ENCODE data around the gene NTMT1. TPM values are rescaled to one million over a fixed set of nuclear protein-coding genes. Genes with fewer than 3 reads are reported as not detected.

The NTMT1 gene
- total and polyA plus RNA-seq, 9 of the 15 experiments (the other 6 are each of a cell fraction or from before 2014, with no cell fraction given) = 42.1 to 116 (median 74.7) TPM

DNA sequence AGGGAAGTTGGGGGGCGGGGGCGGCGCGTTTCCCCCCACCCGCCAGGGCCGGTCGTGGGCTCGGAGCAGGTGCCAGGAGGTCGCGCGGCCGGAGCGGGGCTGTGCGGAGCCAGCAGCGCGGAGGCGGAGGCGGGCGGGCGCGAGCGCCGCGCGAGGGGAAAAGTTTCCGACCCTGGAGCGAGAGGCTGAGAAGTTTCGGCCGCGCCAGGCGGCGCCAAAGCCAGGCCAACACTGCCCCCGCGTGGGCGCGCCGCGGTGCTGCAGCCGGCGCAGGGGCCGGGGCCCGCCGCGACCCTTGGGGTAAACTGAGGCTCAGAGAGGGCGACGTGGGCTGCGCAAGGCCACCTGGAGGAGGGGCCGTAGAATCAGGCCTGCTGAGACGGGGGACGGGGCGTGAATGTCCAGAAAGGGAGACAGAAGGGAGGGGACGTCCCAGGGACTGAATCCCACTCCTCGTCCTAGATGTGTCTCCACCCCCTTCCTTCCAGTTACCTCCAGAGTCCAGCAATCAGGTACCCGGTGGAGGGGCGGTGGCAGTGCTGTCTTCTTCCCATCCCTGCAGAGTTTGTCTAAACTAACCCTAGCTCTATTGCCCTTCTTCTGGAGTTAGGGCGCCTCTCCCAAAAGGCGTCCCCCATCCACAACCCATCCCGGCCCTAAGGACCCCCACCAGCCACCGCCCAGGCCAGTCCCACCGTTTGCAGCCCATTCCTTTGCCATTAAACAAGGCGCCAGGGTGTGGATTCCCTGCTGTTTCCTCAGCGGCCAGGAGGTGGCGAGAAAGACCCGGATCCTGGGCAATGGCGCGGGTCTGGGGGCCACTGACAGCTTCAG is 15.3 kb upstream of the NTMT1 start (continued):
- TF ChIP-seq, protein P1, sequence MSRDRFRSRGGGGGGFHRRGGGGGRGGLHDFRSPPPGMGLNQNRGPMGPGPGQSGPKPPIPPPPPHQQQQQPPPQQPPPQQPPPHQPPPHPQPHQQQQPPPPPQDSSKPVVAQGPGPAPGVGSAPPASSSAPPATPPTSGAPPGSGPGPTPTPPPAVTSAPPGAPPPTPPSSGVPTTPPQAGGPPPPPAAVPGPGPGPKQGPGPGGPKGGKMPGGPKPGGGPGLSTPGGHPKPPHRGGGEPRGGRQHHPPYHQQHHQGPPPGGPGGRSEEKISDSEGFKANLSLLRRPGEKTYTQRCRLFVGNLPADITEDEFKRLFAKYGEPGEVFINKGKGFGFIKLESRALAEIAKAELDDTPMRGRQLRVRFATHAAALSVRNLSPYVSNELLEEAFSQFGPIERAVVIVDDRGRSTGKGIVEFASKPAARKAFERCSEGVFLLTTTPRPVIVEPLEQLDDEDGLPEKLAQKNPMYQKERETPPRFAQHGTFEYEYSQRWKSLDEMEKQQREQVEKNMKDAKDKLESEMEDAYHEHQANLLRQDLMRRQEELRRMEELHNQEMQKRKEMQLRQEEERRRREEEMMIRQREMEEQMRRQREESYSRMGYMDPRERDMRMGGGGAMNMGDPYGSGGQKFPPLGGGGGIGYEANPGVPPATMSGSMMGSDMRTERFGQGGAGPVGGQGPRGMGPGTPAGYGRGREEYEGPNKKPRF (IDR thresholded peaks at IDR 0.05; ENCODE audit: low read depth, low read length) = no peak
- TF ChIP-seq ZNF197 (CRISPR knock-in tag; IDR thresholded peaks at IDR 0.05; ENCODE audit: low read depth) (no peak), ZBTB7A (IDR thresholded peaks at IDR 0.05; ENCODE audit: borderline replicate concordance, control insufficient read depth, low read depth, low read length) (peak; percentile 95), ZNF695 (CRISPR knock-in tag; IDR thresholded peaks at IDR 0.05) (no peak), OTX1 (CRISPR knock-in tag; IDR thresholded peaks at IDR 0.05) (no peak), POLR2A (conservative IDR thresholded peaks at IDR 0.05) (no peak), ZNF134 (CRISPR knock-in tag; conservative IDR thresholded peaks at IDR 0.05) (peak; percentile 72), RFX1 (IDR thresholded peaks at IDR 0.05) (no peak), GATAD2B (IDR thresholded peaks at IDR 0.05; ENCODE audit: borderline replicate concordance) (peak; percentile 94), CBX1 (IDR thresholded peaks at IDR 0.05; ENCODE audit: low read depth) (0 out of 2 replicates have a peak, but pooled peaks have one; percentile 81), CBX2 (IDR thresholded peaks at IDR 0.05; ENCODE audit: insufficient read depth, low read length, poor library complexity, severe bottlenecking) (no peak), PHF8 (IDR thresholded peaks at IDR 0.05; ENCODE audit: borderline replicate concordance, low read length) (peak; percentile 38; the same call in 1 of the 2 replicates), KAT2B (IDR thresholded peaks at IDR 0.05; ENCODE audit: low read depth, low read length) (no peak)
- TF ChIP-seq, protein P2, sequence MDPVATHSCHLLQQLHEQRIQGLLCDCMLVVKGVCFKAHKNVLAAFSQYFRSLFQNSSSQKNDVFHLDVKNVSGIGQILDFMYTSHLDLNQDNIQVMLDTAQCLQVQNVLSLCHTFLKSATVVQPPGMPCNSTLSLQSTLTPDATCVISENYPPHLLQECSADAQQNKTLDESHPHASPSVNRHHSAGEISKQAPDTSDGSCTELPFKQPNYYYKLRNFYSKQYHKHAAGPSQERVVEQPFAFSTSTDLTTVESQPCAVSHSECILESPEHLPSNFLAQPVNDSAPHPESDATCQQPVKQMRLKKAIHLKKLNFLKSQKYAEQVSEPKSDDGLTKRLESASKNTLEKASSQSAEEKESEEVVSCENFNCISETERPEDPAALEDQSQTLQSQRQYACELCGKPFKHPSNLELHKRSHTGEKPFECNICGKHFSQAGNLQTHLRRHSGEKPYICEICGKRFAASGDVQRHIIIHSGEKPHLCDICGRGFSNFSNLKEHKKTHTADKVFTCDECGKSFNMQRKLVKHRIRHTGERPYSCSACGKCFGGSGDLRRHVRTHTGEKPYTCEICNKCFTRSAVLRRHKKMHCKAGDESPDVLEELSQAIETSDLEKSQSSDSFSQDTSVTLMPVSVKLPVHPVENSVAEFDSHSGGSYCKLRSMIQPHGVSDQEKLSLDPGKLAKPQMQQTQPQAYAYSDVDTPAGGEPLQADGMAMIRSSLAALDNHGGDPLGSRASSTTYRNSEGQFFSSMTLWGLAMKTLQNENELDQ (CRISPR knock-in tag; IDR thresholded peaks at IDR 0.05; ENCODE audit: borderline replicate concordance) = no peak
- TF ChIP-seq, protein P3, sequence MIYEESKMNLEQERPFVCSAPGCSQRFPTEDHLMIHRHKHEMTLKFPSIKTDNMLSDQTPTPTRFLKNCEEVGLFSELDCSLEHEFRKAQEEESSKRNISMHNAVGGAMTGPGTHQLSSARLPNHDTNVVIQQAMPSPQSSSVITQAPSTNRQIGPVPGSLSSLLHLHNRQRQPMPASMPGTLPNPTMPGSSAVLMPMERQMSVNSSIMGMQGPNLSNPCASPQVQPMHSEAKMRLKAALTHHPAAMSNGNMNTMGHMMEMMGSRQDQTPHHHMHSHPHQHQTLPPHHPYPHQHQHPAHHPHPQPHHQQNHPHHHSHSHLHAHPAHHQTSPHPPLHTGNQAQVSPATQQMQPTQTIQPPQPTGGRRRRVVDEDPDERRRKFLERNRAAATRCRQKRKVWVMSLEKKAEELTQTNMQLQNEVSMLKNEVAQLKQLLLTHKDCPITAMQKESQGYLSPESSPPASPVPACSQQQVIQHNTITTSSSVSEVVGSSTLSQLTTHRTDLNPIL (CRISPR knock-in tag; IDR thresholded peaks at IDR 0.05) = no peak
- TF ChIP-seq, protein P4, sequence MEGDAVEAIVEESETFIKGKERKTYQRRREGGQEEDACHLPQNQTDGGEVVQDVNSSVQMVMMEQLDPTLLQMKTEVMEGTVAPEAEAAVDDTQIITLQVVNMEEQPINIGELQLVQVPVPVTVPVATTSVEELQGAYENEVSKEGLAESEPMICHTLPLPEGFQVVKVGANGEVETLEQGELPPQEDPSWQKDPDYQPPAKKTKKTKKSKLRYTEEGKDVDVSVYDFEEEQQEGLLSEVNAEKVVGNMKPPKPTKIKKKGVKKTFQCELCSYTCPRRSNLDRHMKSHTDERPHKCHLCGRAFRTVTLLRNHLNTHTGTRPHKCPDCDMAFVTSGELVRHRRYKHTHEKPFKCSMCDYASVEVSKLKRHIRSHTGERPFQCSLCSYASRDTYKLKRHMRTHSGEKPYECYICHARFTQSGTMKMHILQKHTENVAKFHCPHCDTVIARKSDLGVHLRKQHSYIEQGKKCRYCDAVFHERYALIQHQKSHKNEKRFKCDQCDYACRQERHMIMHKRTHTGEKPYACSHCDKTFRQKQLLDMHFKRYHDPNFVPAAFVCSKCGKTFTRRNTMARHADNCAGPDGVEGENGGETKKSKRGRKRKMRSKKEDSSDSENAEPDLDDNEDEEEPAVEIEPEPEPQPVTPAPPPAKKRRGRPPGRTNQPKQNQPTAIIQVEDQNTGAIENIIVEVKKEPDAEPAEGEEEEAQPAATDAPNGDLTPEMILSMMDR (IDR thresholded peaks at IDR 0.05 in 2 of 3, conservative IDR thresholded peaks at IDR 0.05 in 1 of 3; ENCODE audit: insufficient read depth in 2 of 3, low read depth in 1 of 3, low read length in 3 of 3) = peak; percentile 74 to 94 (median 87)
- TF ChIP-seq, protein P5, sequence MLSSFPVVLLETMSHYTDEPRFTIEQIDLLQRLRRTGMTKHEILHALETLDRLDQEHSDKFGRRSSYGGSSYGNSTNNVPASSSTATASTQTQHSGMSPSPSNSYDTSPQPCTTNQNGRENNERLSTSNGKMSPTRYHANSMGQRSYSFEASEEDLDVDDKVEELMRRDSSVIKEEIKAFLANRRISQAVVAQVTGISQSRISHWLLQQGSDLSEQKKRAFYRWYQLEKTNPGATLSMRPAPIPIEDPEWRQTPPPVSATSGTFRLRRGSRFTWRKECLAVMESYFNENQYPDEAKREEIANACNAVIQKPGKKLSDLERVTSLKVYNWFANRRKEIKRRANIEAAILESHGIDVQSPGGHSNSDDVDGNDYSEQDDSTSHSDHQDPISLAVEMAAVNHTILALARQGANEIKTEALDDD (IDR thresholded peaks at IDR 0.05) = no peak

Measured in K562 (cell line).